ENCODE results near the gene GLIS1. TPM values are rescaled to one million over a fixed set of nuclear protein-coding genes. Genes with fewer than 3 reads are reported as not detected.

The GLIS1 gene
- total RNA-seq, 1 experiment from 2014 or later: 0.28 TPM

GRCh38 chr1:53686091-53686964, 52.6 kb downstream of the GLIS1 start:
- H2BK5ac ChIP-seq (ENCODE audit: insufficient read length, low read length): no peak overlapping the region
- peaks cover 30 to 45% of the 10 kb centered on the region in 2 experiments for H3K4me1 Mint-ChIP-seq
- no peaks in the 10 kb centered on the region for H3K9me3 Mint-ChIP-seq

More at GRCh38 chr1:53686091-53686964, 52.6 kb downstream of the GLIS1 start:
- Histone ChIP-seq H3K14ac (ENCODE audit: insufficient read depth, low read length) (no peak overlapping the region; the same call in 1 of the 2 replicates), H4K5ac (ENCODE audit: insufficient read length, low read depth, low read length) (no peak overlapping the region), H3K27ac (ENCODE audit: insufficient read length, low read depth, low read length) (no peak overlapping the region), H3K23ac (ENCODE audit: insufficient read length, low read depth, low read length) (no peak overlapping the region), H3K27me3 (ENCODE audit: insufficient read depth, low read length) (no peaks in the 10 kb centered on the region; the same call in 1 of the 2 replicates), H2BK12ac (ENCODE audit: insufficient read length, low read depth, low read length) (no peak overlapping the region), H3K23me2 (ENCODE audit: insufficient read length, low read depth, low read length, poor library complexity, severe bottlenecking) (no peaks in the 10 kb centered on the region), H3K9me3 (ENCODE audit: control insufficient read depth, low read depth, low read length) (no peaks in the 10 kb centered on the region), H2BK15ac (ENCODE audit: low read depth, low read length) (no peak overlapping the region), H3K79me1 (ENCODE audit: insufficient read depth, low read depth, low read length, poor library complexity, severe bottlenecking) (no peaks in the 10 kb centered on the region), H3K4ac (ENCODE audit: low read depth, low read length) (no peak overlapping the region), H3K9ac (ENCODE audit: extremely low read depth, insufficient read length, low read length) (no peak overlapping the region), H2AK5ac (ENCODE audit: insufficient read length, low read length) (no peak overlapping the region), H2BK20ac (ENCODE audit: low read depth, low read length, poor library complexity, severe bottlenecking) (no peak overlapping the region), H3K4me1 (ENCODE audit: insufficient read depth, low read length) (peaks cover 4% of the 10 kb centered on the region; the same call in 1 of the 2 replicates), H4K8ac (replicated peaks; ENCODE audit: insufficient read length, low read depth, low read length) (no peak overlapping the region), H3K18ac (ENCODE audit: insufficient read length, low read depth, low read length) (no peak overlapping the region), H3K79me2 (ENCODE audit: insufficient read depth, low read length) (no peaks in the 10 kb centered on the region), H2AFZ (ENCODE audit: low read length) (no peak overlapping the region), H4K20me1 (ENCODE audit: control insufficient read depth, insufficient read depth, insufficient read length) (no peaks in the 10 kb centered on the region), H2BK120ac (ENCODE audit: low read depth, low read length, poor library complexity, severe bottlenecking) (no peak overlapping the region), H4K91ac (ENCODE audit: insufficient read length, low read depth, low read length) (no peak overlapping the region), H3K56ac (ENCODE audit: insufficient read length, low read depth, low read length) (no peak overlapping the region), H3T11ph (ENCODE audit: low read length) (no peak overlapping the region), H3K4me2 (ENCODE audit: insufficient read depth, insufficient read length, low read length) (no peak overlapping the region)
- TF ChIP-seq CTCF (conservative IDR thresholded peaks at IDR 0.05): no peak
- no peaks in the 10 kb centered on the region for H3K36me3 Mint-ChIP-seq (ENCODE audit: insufficient read depth in 1 of 3, low read depth in 3 of 3)
- peaks cover 45% of the 10 kb centered on the region for H3K27me3 Mint-ChIP-seq (ENCODE audit: low read depth)
- peak overlapping the region in 1 of 3 experiments; percentile 31; a peak in 2 of 7 replicates for H3K27ac Mint-ChIP-seq
- no peak overlapping the region; a peak in 1 of 5 replicates for H3K4me3 Mint-ChIP-seq
- no peak for DNase-seq
- no CpG with 5 or more reads among the region's 13 CpGs for WGBS (ENCODE audit: extremely low coverage, insufficient read length, low lambda C conversion rate)
